ENCODE measurements around the gene NDFIP2.

The NDFIP2 gene

DNA sequence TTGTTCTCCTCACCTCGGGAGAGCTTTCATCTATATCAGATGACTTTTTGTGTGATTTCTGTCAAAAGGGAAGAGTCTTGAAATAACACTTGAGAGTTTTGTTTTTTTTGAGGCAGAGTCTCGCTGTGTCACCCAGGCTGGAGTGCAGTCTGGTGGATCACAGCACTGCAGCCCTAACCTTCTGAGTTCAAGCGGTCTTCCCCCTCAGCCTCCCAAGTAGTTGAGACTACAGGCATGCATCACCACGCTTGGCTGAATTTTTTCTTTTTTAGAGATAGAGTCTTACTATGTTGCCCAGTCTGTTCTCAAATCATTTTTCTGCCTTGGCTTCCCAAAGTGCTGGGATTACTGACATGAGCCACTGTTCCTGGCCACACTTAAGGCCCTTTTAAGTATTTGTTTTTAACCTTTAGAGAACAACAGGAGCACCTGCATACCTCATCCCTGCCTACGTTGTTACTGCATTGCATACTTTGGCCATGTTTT, 11.4 kb downstream of the NDFIP2 start:
- TF ChIP-seq CTCF (IDR thresholded peaks at IDR 0.05; ENCODE audit: borderline replicate concordance, insufficient read depth, low read depth, low read length): no peak
- H3K4me3 ChIP-seq (ENCODE audit: low read depth, low read length): no peak overlapping the region

DNA sequence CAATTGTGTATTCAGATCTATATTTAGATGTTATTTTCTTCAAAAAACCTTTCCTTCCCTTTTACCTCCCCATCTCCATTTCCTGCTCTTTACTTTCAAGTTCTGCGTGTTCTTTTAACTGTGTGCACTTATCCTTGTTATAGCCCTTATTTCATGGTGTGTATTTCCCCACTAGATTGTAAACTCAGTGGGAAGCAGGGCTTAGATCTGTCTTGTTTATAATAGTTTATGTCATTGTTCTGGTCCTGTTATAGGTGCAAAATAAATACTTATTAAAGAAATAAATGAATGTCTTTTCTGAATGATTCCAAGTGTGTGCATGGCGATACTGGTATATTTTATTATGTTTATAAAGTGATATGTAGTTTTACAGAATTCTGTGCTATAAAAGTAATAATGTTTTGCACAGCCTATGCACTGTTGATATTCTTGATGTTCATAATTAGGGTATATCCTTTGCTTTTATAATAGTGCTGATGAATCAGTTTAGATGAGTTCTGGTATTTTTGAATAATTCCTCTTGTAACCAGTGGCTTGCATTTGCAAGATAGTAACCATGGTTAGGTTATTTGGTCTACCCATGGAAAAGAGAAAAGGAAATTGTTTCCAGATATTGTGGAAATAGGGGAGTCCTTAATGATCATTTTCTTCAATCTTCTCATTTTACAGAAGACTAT, 12.1 kb downstream of the NDFIP2 start:
- no peak overlapping the region for H3K4me3 ChIP-seq (ENCODE audit: low read depth, low read length)
- TF ChIP-seq CTCF (IDR thresholded peaks at IDR 0.05; ENCODE audit: borderline replicate concordance, insufficient read depth, low read depth, low read length): no peak

DNA sequence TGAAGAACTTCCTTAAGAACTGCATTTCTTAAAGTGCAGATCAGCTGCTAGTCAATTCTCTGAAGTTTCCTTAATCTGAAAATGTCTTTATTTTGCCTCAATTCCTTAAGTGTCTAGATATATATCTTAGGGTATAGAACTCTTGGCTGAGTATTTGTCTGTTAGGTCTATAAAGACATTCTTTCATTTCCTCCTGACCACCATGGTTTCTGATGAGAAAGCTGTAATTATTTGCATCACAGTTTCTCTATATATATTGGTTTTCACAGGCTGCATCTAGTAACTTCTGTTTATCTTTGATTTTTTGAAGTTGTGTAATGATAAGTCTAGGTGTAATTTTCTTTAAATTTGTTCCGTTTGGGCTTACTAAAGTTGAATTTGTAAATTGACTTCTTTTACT, 15.2 kb downstream of the NDFIP2 start:
- H3K4me3 ChIP-seq (ENCODE audit: low read depth, low read length): no peak overlapping the region
- TF ChIP-seq CTCF (IDR thresholded peaks at IDR 0.05; ENCODE audit: borderline replicate concordance, insufficient read depth, low read depth, low read length): no peak

- no peak overlapping the region for H3K4me3 ChIP-seq (ENCODE audit: low read depth, low read length)
- no peak for TF ChIP-seq CTCF (IDR thresholded peaks at IDR 0.05; ENCODE audit: borderline replicate concordance, insufficient read depth, low read depth, low read length)
These were observed 16.1 kb downstream of the NDFIP2 start for GRCh38 chr13:79497064-79497463.

DNA sequence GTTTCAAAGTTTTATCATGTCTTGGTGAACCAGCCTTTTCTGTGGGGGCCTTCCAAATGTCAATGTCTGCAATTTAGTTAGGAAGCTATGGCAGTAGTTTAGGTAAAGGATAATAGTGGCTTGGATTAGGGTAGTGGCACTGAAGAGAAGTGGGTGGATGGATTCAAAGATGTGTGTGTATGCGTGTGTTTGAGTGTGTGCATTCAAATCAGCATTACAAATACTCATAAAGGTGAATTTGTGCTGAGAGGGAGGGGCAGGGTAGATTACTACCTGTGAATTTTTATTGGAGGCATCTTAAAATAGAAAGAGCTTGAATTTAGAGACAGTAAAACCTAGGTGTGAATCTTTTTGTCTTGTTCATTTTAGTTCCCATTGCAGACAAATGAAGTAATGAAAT, 16.9 kb downstream of the NDFIP2 start:
- no peak for TF ChIP-seq CTCF (IDR thresholded peaks at IDR 0.05; ENCODE audit: borderline replicate concordance, insufficient read depth, low read depth, low read length)
- no peak overlapping the region for H3K4me3 ChIP-seq (ENCODE audit: low read depth, low read length)

DNA sequence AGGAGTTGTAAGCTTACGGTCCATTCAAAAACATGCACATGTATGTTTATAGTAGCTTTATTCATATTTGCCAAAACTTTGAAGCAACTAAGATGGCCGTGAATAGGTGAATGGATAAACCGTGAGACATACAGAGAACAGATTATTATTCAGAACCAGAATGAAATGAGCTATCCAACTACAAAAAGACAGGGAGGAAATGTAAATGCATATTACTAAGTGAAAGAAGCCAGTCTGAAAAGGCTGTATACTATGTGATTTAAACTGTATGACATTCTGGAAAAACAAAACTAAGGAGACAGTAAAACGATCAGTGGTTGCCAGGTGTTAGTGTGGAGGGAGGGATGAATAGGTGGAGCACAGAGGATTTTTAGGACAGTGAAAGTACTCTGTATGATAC, 19.9 kb downstream of the NDFIP2 start:
- no peak overlapping the region for H3K4me3 ChIP-seq (ENCODE audit: low read depth, low read length)
- no peak for TF ChIP-seq CTCF (IDR thresholded peaks at IDR 0.05; ENCODE audit: borderline replicate concordance, insufficient read depth, low read depth, low read length)

DNA sequence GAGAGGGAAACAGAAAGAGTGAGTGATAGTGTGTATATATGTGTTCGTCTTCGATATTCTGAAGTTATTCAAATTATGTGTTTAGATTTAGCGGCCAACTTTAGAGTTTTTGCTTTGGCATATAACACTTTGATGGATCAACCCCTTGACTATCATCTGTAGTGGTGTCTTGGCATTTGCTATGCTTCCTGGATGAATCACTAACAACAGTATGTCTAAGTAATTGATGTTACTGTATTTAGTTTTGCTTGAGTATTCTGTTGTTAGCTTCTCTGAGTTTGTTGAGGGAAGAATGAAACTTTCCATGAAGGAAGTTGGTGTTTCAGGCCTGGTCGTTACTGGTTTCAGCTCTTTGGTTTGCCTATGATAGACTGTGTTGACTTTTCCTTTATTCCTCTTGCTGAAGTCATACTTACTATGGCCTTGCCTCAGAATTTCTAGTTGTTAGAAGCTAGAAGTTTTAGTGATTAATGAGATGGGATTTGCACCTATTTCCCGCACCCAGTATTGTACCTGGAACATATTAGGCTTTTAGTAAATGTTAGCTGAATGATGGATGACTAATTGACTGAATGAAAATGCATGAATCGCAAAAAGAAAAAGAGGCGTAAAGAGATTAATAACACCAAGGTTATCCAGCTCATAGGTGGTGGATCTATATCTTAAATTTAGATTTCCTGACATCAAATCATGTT, 20.7 kb downstream of the NDFIP2 start:
- TF ChIP-seq CTCF (IDR thresholded peaks at IDR 0.05; ENCODE audit: borderline replicate concordance, insufficient read depth, low read depth, low read length): no peak
- H3K4me3 ChIP-seq (ENCODE audit: low read depth, low read length): no peak overlapping the region

All from GM12875 (cell line).